K562 (cell line): ENCODE data around the gene PFKFB2. TPM values are rescaled to one million over a fixed set of nuclear protein-coding genes. Genes with fewer than 3 reads are reported as not detected.

Experiments used
- ATAC-seq: fragments of 200-7000 bp; cut with Tn5 transposase; 3 replicates; pipeline ENCODE4 v1.9.1; 2020; ENCODE audit warnings: moderate library complexity
- BruUV-seq: library from RNA; stranded (reverse); fragments of 400-500 nt; replicated peaks from 2 replicates; lab custom pipeline; 2021; lab: Mats Ljungman, UMichigan
- CTCF ChIA-PET: fragments of 300-600 bp; formaldehyde crosslinking; extraction: SDS; loops from one replicate; lab custom pipeline; 2021; ENCODE audit warnings: low intra/inter-chr PET ratio; lab: Yijun Ruan, JAX
- POLR2A ChIA-PET: fragments of 300-600, 350-650 bp; sonication (Branson Sonifier 250); formaldehyde crosslinking; extraction: SDS; loops from one replicate; lab custom pipeline; 2021; ENCODE audit warnings: antibody characterized with exemption, inconsistent platforms; lab: Yijun Ruan, JAX
- DNase-seq, 4 experiments: peaks; one replicate each; pipeline versions ENCODE4 v3.0.0 to v3.0.0-alpha.2; 2011 to 2018; ENCODE audit warnings: low spot score in 3 of 4, mixed read lengths in 3 of 4; ENCODE audit errors: extremely low read depth in 1 of 4
- FAIRE-seq: peaks from 2 replicates; lab custom pipeline; 2011; peaks lifted over from hg19 to GRCh38; lab: Jason Lieb, UNC
- H2AFZ ChIP-seq: 2 replicates; pipeline ENCODE4 v1.6.0; 2011; ENCODE audit warnings: low read depth, low read length, control low read depth, inconsistent platforms
- H3K27ac ChIP-seq: fragments of 200-600 bp; 3 replicates; pipeline ENCODE4 v1.8.0; 2011; ENCODE audit warnings: low read depth, mild to moderate bottlenecking, control low read depth, inconsistent platforms, low read length, moderate library complexity, mixed read lengths; ENCODE audit errors: extremely low read depth
- H3K27me3 ChIP-seq, 2 experiments: fragments of 300-600 bp in 1 of 2; 2 replicates in 1 of 2; 3 replicates in 1 of 2; pipeline versions ENCODE4 v1.6.0 to v1.8.0; 2011; ENCODE audit warnings: inconsistent platforms in 2 of 2, low read length in 2 of 2, mild to moderate bottlenecking in 1 of 2, mixed read lengths in 1 of 2, moderate library complexity in 1 of 2; ENCODE audit not compliant: control insufficient read depth in 2 of 2, insufficient read depth in 2 of 2
- H3K36me3 ChIP-seq: fragments of 300-600 bp; 3 replicates; pipeline ENCODE4 v1.8.0; 2011; ENCODE audit warnings: mild to moderate bottlenecking, low read length, inconsistent platforms; ENCODE audit not compliant: control insufficient read depth, insufficient read depth
- H3K4me1 ChIP-seq, 2 experiments: fragments of 200-600 bp in 1 of 2; replicated peaks in 1 of 2; 2 replicates in 1 of 2; 3 replicates in 1 of 2; pipeline versions ENCODE4 v1.5.1 to v1.8.0; 2011; ENCODE audit warnings: inconsistent platforms in 2 of 2, low read length in 2 of 2, mild to moderate bottlenecking in 1 of 2, mixed read lengths in 1 of 2, moderate library complexity in 1 of 2; ENCODE audit not compliant: control insufficient read depth in 2 of 2, insufficient read depth in 2 of 2
- H3K4me2 ChIP-seq: 2 replicates; pipeline ENCODE4 v1.6.1; 2011; ENCODE audit warnings: low read length, control low read depth, inconsistent platforms, mixed read lengths; ENCODE audit not compliant: insufficient read depth
- H3K4me3 ChIP-seq: fragments of 200-600 bp; sonication (generic), shearing (Covaris generic); 2 replicates; pipeline ENCODE4 v1.5.1; 2016; ENCODE audit warnings: control low read depth, inconsistent platforms
- H3K79me2 ChIP-seq: fragments of 200-600 bp; 3 replicates; pipeline ENCODE4 v1.8.0; 2011; ENCODE audit warnings: low read length, inconsistent platforms; ENCODE audit not compliant: control insufficient read depth, insufficient read depth
- H3K9ac ChIP-seq, 2 experiments: 2 replicates each; pipeline versions ENCODE4 v1.6.0 to v1.6.1; 2011; ENCODE audit warnings: low read depth in 2 of 2, low read length in 2 of 2, control low read depth in 1 of 2, inconsistent platforms in 1 of 2, mild to moderate bottlenecking in 1 of 2, mixed read lengths in 1 of 2; ENCODE audit not compliant: insufficient read depth in 1 of 2
- H3K9me1 ChIP-seq: one replicate; pipeline ENCODE4 v1.6.0; 2011; ENCODE audit warnings: inconsistent platforms, mild to moderate bottlenecking, low read length, moderate library complexity; ENCODE audit not compliant: control insufficient read depth, insufficient read depth
- H3K9me3 ChIP-seq: replicated peaks from 2 replicates; pipeline ENCODE4 v1.5.1; 2011; ENCODE audit warnings: low read depth, low read length, inconsistent platforms; ENCODE audit not compliant: control insufficient read depth, insufficient read depth
- H4K20me1 ChIP-seq: replicated peaks from 2 replicates; pipeline ENCODE4 v1.6.1; 2011; ENCODE audit warnings: low read length, inconsistent platforms, mixed read lengths; ENCODE audit not compliant: control insufficient read depth, insufficient read depth
- BRF1 ChIP-seq: IDR thresholded peaks from 3 replicates; pipeline ENCODE4 v1.6.1; 2011; ENCODE audit warnings: borderline replicate concordance, mild to moderate bottlenecking; ENCODE audit not compliant: insufficient read length; ENCODE audit errors: extremely low read depth
- ESRRA ChIP-seq: fragments of 450-650 bp; IDR thresholded peaks from 2 replicates; pipeline ENCODE4 v1.6.1; 2014; ENCODE audit warnings: low read depth, mild to moderate bottlenecking, moderate library complexity, borderline replicate concordance
- GATAD2A ChIP-seq: fragments of 450-650 bp; IDR thresholded peaks from 2 replicates; pipeline ENCODE4 v1.6.1; 2017
- MAFF ChIP-seq: IDR thresholded peaks from 2 replicates; pipeline ENCODE4 v1.6.1; 2012; ENCODE audit warnings: low read length, improper control_type of control experiment
- MTF1 ChIP-seq: fragments of 250-450 bp; sonication (Bioruptor Pico); IDR thresholded peaks from 2 replicates; pipeline ENCODE4 v1.9.0; 2021; ENCODE audit warnings: moderate library complexity, mild to moderate bottlenecking, inconsistent platforms, borderline replicate concordance
- POLR2A ChIP-seq: fragments of 450-650 bp; conservative IDR thresholded peaks from 2 replicates; pipeline ENCODE4 v1.6.1; 2016
- PPARD ChIP-seq: fragments of 250-450 bp; sonication (Bioruptor Pico); IDR thresholded peaks from 2 replicates; pipeline ENCODE4 v1.8.0; 2022; ENCODE audit warnings: inconsistent platforms, mild to moderate bottlenecking, moderate library complexity
- RUNX1 ChIP-seq: sonication (generic); IDR thresholded peaks from 2 replicates; pipeline ENCODE4 v1.6.1; 2016; ENCODE audit warnings: antibody characterized with exemption, low read depth
- TCF7 ChIP-seq: sonication (generic); IDR thresholded peaks from 2 replicates; pipeline ENCODE4 v1.6.1; 2016; ENCODE audit warnings: antibody characterized with exemption, borderline replicate concordance
- ZBTB34 ChIP-seq: fragments of 250-450 bp; sonication (Bioruptor Pico); IDR thresholded peaks from 2 replicates; pipeline ENCODE4 v1.8.0; 2021; ENCODE audit warnings: mild to moderate bottlenecking, moderate library complexity
- WGBS: fragments of 100-300 bp; shearing (Covaris generic); methylation state at CpG from one replicate; pipeline ENCODE4 v1.1.6; 2016; ENCODE audit warnings: low coverage, mixed read lengths; ENCODE audit not compliant: insufficient coverage; ENCODE audit errors: missing lambda C conversion rate; 5-methylcytosine and 5-hydroxymethylcytosine counted together
- in situ Hi-C: fragments of 300-500 bp; cut with MboI; formaldehyde crosslinking; loops from 4 replicates; pipeline ENCODE4 v1.15.0; 2018; ENCODE audit warnings: inconsistent platforms, mixed read lengths
- intact Hi-C: fragments of 100-400 bp; cut with micrococcal nuclease; formaldehyde crosslinking; loops from 2 replicates; pipeline ENCODE4 v1.14.2; 2022
- polyA plus RNA-seq, 8 experiments: library from polyadenylated mRNA; depleted of rRNA in 4 of 8; stranded (reverse) in 5 of 8; unstranded in 3 of 8; fragments of >200 nt; fragmentation: Nextera tagmentation in 2 of 8; fragmentation: Illumina TruSeq in 1 of 8; extraction: Ambion mirVana in 2 of 8; extraction: Trizol in 1 of 8; gene quantifications; 2 replicates each; pipeline versions ENCODE4 v1.2.1 to v1.2.3, GENCODE V29; 2011 to 2014; ENCODE audit warnings: inconsistent platforms in 1 of 8, missing spikeins in 1 of 8
- total RNA-seq, 7 experiments: library from RNA; depleted of rRNA in 6 of 7; stranded (reverse); fragments of >200 nt in 6 of 7; fragmentation: Illumina TruSeq in 2 of 7; extraction: Trizol in 2 of 7; gene quantifications; 2 replicates each; pipeline versions ENCODE4 v1.2.1 to v1.2.3, GENCODE V29; 2011 to 2021; ENCODE audit warnings: low replicate concordance in 1 of 7
- TF ChIP-seq, protein P1 (sequence below): sonication (generic); formaldehyde crosslinking; IDR thresholded peaks from 2 replicates; pipeline ENCODE4 v1.8.0; 2023; ENCODE audit warnings: mild to moderate bottlenecking, missing genetic modification reagents

PFKFB2 gene
- total and polyA plus RNA-seq, 9 of the 15 experiments (the other 6 are each of a cell fraction or from before 2014, with no cell fraction given) = 6.9 to 26.0 (median 16.4) TPM

DNA sequence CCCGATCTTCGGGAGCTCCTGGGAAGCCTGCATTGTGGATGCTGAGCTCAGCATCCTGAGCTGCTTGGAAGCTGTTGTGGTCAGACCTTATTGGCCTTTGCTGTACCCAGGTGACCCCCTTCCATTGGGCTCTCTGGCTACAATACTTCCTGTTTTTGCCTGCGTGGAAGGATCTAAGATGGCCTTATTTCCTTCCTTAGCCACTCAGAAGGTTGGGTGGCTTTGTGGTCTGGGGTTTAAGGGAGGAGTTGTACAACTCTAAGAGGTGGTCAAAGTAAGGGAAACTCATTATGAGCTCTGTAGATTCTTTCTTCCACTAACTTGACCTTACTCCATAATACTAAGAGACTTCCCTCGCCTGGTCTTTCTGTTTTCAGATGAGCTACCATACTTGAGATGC is 17.7 kb downstream of the PFKFB2 start:
- H3K27me3 ChIP-seq = no peaks in the 10 kb centered on the region
- intact Hi-C loops = loop anchor here (10.0 kb wide), 2 partner anchors 256 to 596 kb away; partner anchors contain the start of gene IKBKE
- H2AFZ ChIP-seq = no peak overlapping the region
- TF ChIP-seq ZBTB34 (CRISPR knock-in tag) = no peak
- TF ChIP-seq GATAD2A = no peak
- TF ChIP-seq MAFF = peak; percentile 5; the same call in 1 of the 2 replicates
- in situ Hi-C loops = loop anchor here (10.0 kb wide), 1 partner anchor 136 kb away; no protein-coding TSS in a partner anchor
- H3K4me3 ChIP-seq = no peak overlapping the region
- no peaks in the 10 kb centered on the region for H4K20me1 ChIP-seq
- no peaks in the 10 kb centered on the region for H3K4me1 ChIP-seq
- FAIRE-seq (no peak), ATAC-seq (no peak; the same call in 1 of the 3 replicates), DNase-seq (no peak)
- BruUV-seq = no TSS peak
- H3K79me2 ChIP-seq = no peaks in the 10 kb centered on the region
- H3K9ac ChIP-seq = no peak overlapping the region
- no peaks in the 10 kb centered on the region for H3K9me1 ChIP-seq
- H3K27ac ChIP-seq = no peak overlapping the region
- CTCF ChIA-PET = no interaction called here
- WGBS = 65% methylated on average over 4 of the region's 4 CpGs
- no peak overlapping the region for H3K4me2 ChIP-seq
- POLR2A ChIA-PET = interaction anchor here (1.0 to 1.8 kb wide), 3 partner anchors 10 to 334 kb away, joined by 3 to 9 read pairs (median 4); no protein-coding TSS in a partner anchor
- H3K36me3 ChIP-seq = peaks cover 59% of the 10 kb centered on the region
- no peaks in the 10 kb centered on the region for H3K9me3 ChIP-seq

DNA sequence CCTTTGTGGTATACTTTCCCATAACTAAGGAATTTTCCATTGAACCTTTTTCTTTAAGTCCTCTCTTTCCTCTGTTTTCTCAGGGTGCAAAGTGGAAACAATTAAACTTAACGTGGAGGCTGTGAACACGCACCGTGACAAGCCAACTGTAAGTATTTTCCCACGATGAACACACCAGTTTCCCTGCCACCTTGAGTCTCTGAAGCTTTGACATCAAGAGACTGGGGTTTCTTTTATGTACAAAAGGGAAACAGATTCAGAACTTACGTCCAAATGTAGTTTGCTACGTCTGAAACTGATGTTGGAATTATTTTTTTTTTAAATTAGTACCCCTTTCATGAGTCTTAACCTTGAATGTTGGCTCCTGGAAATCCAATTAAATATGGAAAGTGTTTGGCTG is 18.4 kb downstream of the PFKFB2 start:
- in situ Hi-C loops (loop anchor here (10.0 kb wide), 1 partner anchor 137 kb away; no protein-coding TSS in a partner anchor), intact Hi-C loops (loop anchor here (10.0 kb wide), 2 partner anchors 257 to 597 kb away; partner anchors contain the start of gene IKBKE)
- Histone ChIP-seq H3K9me3 (no peaks in the 10 kb centered on the region), H3K9ac (no peak overlapping the region), H2AFZ (no peak overlapping the region), H4K20me1 (no peaks in the 10 kb centered on the region), H3K27me3 (no peaks in the 10 kb centered on the region), H3K4me3 (no peak overlapping the region), H3K9me1 (no peaks in the 10 kb centered on the region), H3K79me2 (no peaks in the 10 kb centered on the region), H3K4me1 (peaks cover 0 to under 1% of the 10 kb centered on the region in 2 experiments; a peak in 1 of 5 replicates), H3K27ac (no peak overlapping the region), H3K36me3 (peaks cover 56% of the 10 kb centered on the region), H3K4me2 (no peak overlapping the region)
- BruUV-seq = no TSS peak
- no peak for ATAC-seq
- no peak for FAIRE-seq
- WGBS = 82% methylated on average over 6 of the region's 6 CpGs
- ChIA-PET POLR2A (interaction anchor here (1.0 to 1.8 kb wide), 4 partner anchors 11 to 19 kb away, joined by 3 to 9 read pairs (median 3); partner anchors contain the start of gene PFKFB2), CTCF (interaction anchor here (0.7 kb wide), 1 partner anchor 257 kb away, joined by 3 read pairs; no protein-coding TSS in a partner anchor)
- DNase-seq = no peak
- TF ChIP-seq ESRRA (no peak), TCF7 (no peak), MTF1 (no peak), PPARD (CRISPR knock-in tag) (no peak), BRF1 (no peak), POLR2A (no peak), RUNX1 (no peak)
- TF ChIP-seq, protein P1, sequence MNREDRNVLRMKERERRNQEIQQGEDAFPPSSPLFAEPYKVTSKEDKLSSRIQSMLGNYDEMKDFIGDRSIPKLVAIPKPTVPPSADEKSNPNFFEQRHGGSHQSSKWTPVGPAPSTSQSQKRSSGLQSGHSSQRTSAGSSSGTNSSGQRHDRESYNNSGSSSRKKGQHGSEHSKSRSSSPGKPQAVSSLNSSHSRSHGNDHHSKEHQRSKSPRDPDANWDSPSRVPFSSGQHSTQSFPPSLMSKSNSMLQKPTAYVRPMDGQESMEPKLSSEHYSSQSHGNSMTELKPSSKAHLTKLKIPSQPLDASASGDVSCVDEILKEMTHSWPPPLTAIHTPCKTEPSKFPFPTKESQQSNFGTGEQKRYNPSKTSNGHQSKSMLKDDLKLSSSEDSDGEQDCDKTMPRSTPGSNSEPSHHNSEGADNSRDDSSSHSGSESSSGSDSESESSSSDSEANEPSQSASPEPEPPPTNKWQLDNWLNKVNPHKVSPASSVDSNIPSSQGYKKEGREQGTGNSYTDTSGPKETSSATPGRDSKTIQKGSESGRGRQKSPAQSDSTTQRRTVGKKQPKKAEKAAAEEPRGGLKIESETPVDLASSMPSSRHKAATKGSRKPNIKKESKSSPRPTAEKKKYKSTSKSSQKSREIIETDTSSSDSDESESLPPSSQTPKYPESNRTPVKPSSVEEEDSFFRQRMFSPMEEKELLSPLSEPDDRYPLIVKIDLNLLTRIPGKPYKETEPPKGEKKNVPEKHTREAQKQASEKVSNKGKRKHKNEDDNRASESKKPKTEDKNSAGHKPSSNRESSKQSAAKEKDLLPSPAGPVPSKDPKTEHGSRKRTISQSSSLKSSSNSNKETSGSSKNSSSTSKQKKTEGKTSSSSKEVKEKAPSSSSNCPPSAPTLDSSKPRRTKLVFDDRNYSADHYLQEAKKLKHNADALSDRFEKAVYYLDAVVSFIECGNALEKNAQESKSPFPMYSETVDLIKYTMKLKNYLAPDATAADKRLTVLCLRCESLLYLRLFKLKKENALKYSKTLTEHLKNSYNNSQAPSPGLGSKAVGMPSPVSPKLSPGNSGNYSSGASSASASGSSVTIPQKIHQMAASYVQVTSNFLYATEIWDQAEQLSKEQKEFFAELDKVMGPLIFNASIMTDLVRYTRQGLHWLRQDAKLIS = no peak
